Measurements from ENCODE around the gene NIPAL4.

- TF ChIP-seq CTCF (IDR thresholded peaks at IDR 0.05; ENCODE audit: low read length) (no peak), EZH2 (IDR thresholded peaks at IDR 0.05; ENCODE audit: borderline replicate concordance, low read length) (no peak)
Observed at GRCh38 chr5:157463621-157464518, 3.9 kb downstream of the NIPAL4 start.

All from OCI-LY1 (cell line).